Esophagus squamous epithelium (tissue), 4 donors: ENCODE data around the gene NPTX1.

Source experiments
- CTCF ChIP-seq, 6 experiments: fragments of 450-650 bp in 4 of 6; fragments of 200-600 bp in 2 of 6; sonication (generic) in 2 of 6; IDR thresholded peaks; one replicate each; pipeline ENCODE4 v1.5.1; 2016 to 2019; ENCODE audit warnings: antibody characterized with exemption in 6 of 6, mild to moderate bottlenecking in 4 of 6, moderate library complexity in 4 of 6
- POLR2A ChIP-seq, 4 donors: fragments of 450-650 bp; IDR thresholded peaks; one replicate each; pipeline ENCODE4 v1.6.1; 2017; ENCODE audit warnings: antibody characterized with exemption in 4 of 4, mild to moderate bottlenecking in 4 of 4, moderate library complexity in 3 of 4

- TF ChIP-seq CTCF (IDR thresholded peaks at IDR 0.05): no peak
- TF ChIP-seq POLR2A (IDR thresholded peaks at IDR 0.05): no peak
Measured at GRCh38 chr17:80482555-80483308, 6.3 kb upstream of the NPTX1 start.
